Thyroid gland (tissue), 4 donors: ENCODE data around the gene RNFT2.
A peak's percentile ranks its signal among the peaks of the same experiment; 100 is the strongest.

ENCODE experiments used
- CTCF ChIP-seq, 6 experiments: fragments of 200-600 bp in 3 of 6; fragments of 450-650 bp in 3 of 6; sonication (generic) in 3 of 6; IDR thresholded peaks; one replicate each; pipeline ENCODE4 v1.5.1; 2016 to 2019; ENCODE audit warnings: antibody characterized with exemption in 6 of 6, mild to moderate bottlenecking in 2 of 6, inconsistent platforms in 1 of 6, moderate library complexity in 1 of 6
- POLR2A ChIP-seq, 2 donors: fragments of 450-650 bp; IDR thresholded peaks; one replicate each; pipeline ENCODE4 v1.6.1; 2017; ENCODE audit warnings: antibody characterized with exemption in 2 of 2, mild to moderate bottlenecking in 2 of 2, moderate library complexity in 1 of 2

- TF ChIP-seq POLR2A (IDR thresholded peaks at IDR 0.05), result peak in 1 of 2 donors; percentile 78
- TF ChIP-seq CTCF (IDR thresholded peaks at IDR 0.05), result peak in 1 of 6 experiments; percentile 37
Measured at GRCh38 chr12:116818948-116819832, 81.1 kb downstream of the RNFT2 start.
